GM12891 (cell line): ENCODE results near the gene CBX5.
"Not testable (repeated sequence)": the region's sequence is repeated elsewhere in the genome, so short reads cannot be mapped to it uniquely, and the experiment has no call there.

ENCODE experiments used
- DNase-seq: peaks from one replicate; pipeline ENCODE4 v3.0.0; 2011; ENCODE audit warnings: low spot score; ENCODE audit not compliant: insufficient read length
- FAIRE-seq: peaks from 2 replicates; lab custom pipeline; 2011; peaks lifted over from hg19 to GRCh38; lab: Jason Lieb, UNC
- PAX5 ChIP-seq: IDR thresholded peaks from 2 replicates; pipeline ENCODE4 v1.6.1; 2011; ENCODE audit warnings: low read length, moderate library complexity, mild to moderate bottlenecking; ENCODE audit not compliant: insufficient read depth, severe bottlenecking
- POLR2A ChIP-seq: IDR thresholded peaks from 2 replicates; pipeline ENCODE4 v1.6.1; 2011; ENCODE audit warnings: low read depth, low read length, control low read depth
- POLR2AphosphoS5 ChIP-seq: IDR thresholded peaks from 2 replicates; pipeline ENCODE4 v1.6.1; 2011; ENCODE audit warnings: low read depth, low read length, control low read depth
- POU2F2 ChIP-seq: IDR thresholded peaks from 2 replicates; pipeline ENCODE4 v1.6.1; 2011; ENCODE audit warnings: low read depth, mild to moderate bottlenecking, control low read depth, low read length, moderate library complexity
- SPI1 ChIP-seq: IDR thresholded peaks from 2 replicates; pipeline ENCODE4 v1.6.1; 2011; ENCODE audit warnings: low read depth, low read length, control low read depth
- TAF1 ChIP-seq: IDR thresholded peaks from 2 replicates; pipeline ENCODE4 v1.6.1; 2011; ENCODE audit warnings: low read depth, low read length, control low read depth

Gene CBX5

GRCh38 chr12:54200412-54200811 lies 79.5 kb downstream of the CBX5 start:
- DNase-seq (no peak), FAIRE-seq (no peak)
- no peak for TF ChIP-seq POLR2AphosphoS5
- TF ChIP-seq POU2F2 = no peak
- no peak for TF ChIP-seq POLR2A
- TF ChIP-seq SPI1 = no peak
- TF ChIP-seq PAX5 = no peak
- no peak for TF ChIP-seq TAF1

- FAIRE-seq = no peak
- no peak for DNase-seq
- no peak for TF ChIP-seq POU2F2
- TF ChIP-seq TAF1 = no peak
- no peak for TF ChIP-seq SPI1
- no peak for TF ChIP-seq POLR2A
- TF ChIP-seq PAX5 = no peak
- no peak for TF ChIP-seq POLR2AphosphoS5
These were observed 80.0 kb downstream of the CBX5 start for GRCh38 chr12:54199917-54200316.

- DNase-seq (no peak), FAIRE-seq (no peak)
- TF ChIP-seq POLR2AphosphoS5 (no peak), SPI1 (no peak), POU2F2 (no peak), PAX5 (no peak), TAF1 (no peak), POLR2A (no peak)
These were observed 80.9 kb downstream of the CBX5 start for GRCh38 chr12:54199034-54199433.

GRCh38 chr12:54197431-54197909 lies 82.5 kb downstream of the CBX5 start:
- no peak for DNase-seq
- FAIRE-seq = peak; percentile 28
- TF ChIP-seq POU2F2 (peak; percentile 99), TAF1 (no peak)

GRCh38 chr12:54197010-54197409 lies 82.9 kb downstream of the CBX5 start:
- DNase-seq (no peak), FAIRE-seq (no peak)
- TF ChIP-seq POLR2A = no peak
- TF ChIP-seq PAX5 = no peak
- TF ChIP-seq POU2F2 = no peak
- TF ChIP-seq SPI1 = no peak
- TF ChIP-seq TAF1 = no peak
- no peak for TF ChIP-seq POLR2AphosphoS5

GRCh38 chr12:54196396-54196795 lies 83.5 kb downstream of the CBX5 start:
- DNase-seq (no peak), FAIRE-seq (no peak)
- no peak for TF ChIP-seq PAX5
- TF ChIP-seq SPI1 = no peak
- TF ChIP-seq POLR2A = no peak
- no peak for TF ChIP-seq POLR2AphosphoS5
- TF ChIP-seq POU2F2 = no peak
- TF ChIP-seq TAF1 = no peak

GRCh38 chr12:54195737-54196347 lies 84.1 kb downstream of the CBX5 start:
- FAIRE-seq = no peak
- no peak for TF ChIP-seq TAF1
- no peak for TF ChIP-seq POLR2A
- TF ChIP-seq POU2F2 = no peak
- TF ChIP-seq SPI1 = no peak
- TF ChIP-seq PAX5 = no peak
- no peak for TF ChIP-seq POLR2AphosphoS5
- DNase-seq = peak; percentile 33

- FAIRE-seq = no peak
- no peak for TF ChIP-seq PAX5
These were observed 84.7 kb downstream of the CBX5 start for GRCh38 chr12:54195080-54195736.

GRCh38 chr12:54194611-54195010 lies 85.3 kb downstream of the CBX5 start:
- DNase-seq, FAIRE-seq: not testable (repeated sequence)

More at GRCh38 chr12:54195080-54195736, 84.7 kb downstream of the CBX5 start:
- no peak for DNase-seq

GRCh38 chr12:54193434-54193833 lies 86.5 kb downstream of the CBX5 start:
- TF ChIP-seq TAF1 (no peak), SPI1 (no peak), POLR2A (no peak), POLR2AphosphoS5 (no peak), PAX5 (no peak), POU2F2 (no peak)
- FAIRE-seq (no peak), DNase-seq (no peak)
